Panc1 (cell line): ENCODE results near the gene MYF5. TPM values are rescaled to one million over a fixed set of nuclear protein-coding genes. Genes with fewer than 3 reads are reported as not detected.

Experiments
- ATAC-seq: fragments of 200-7000 bp; cut with Tn5 transposase; 2 replicates; pipeline ENCODE4 v1.9.1; 2020; ENCODE audit warnings: mild to moderate bottlenecking, moderate library complexity
- BruUV-seq: library from RNA; stranded (reverse); fragments of 400-500 nt; replicated peaks from 2 replicates; lab custom pipeline; 2021; lab: Mats Ljungman, UMichigan
- CTCF ChIA-PET: fragments of 300-600 bp; sonication (Branson Sonifier 250); formaldehyde crosslinking; loops from one replicate; lab custom pipeline; 2022; ENCODE audit warnings: antibody characterized with exemption; lab: Charles Lee
- POLR2A ChIA-PET: fragments of 300-600 bp; sonication (Branson Sonifier 250); formaldehyde crosslinking; loops from one replicate; lab custom pipeline; 2022; ENCODE audit warnings: antibody characterized with exemption; lab: Charles Lee
- DNase-seq: peaks from one replicate; pipeline ENCODE4 v3.0.0-alpha.2; 2010; ENCODE audit warnings: low read depth, low spot score
- H3K27ac ChIP-seq: 2 replicates; pipeline ENCODE4 v1.5.1; 2011; ENCODE audit warnings: mild to moderate bottlenecking, low read length, inconsistent platforms
- H3K27me3 ChIP-seq: fragments of 200-500 bp; sonication (Bioruptor generic); 2 replicates; pipeline ENCODE4 v1.6.0; 2014; ENCODE audit warnings: low read length, inconsistent platforms; ENCODE audit not compliant: control insufficient read depth, insufficient read depth
- H3K36me3 ChIP-seq: fragments of 200-500 bp; sonication (Bioruptor generic); 2 replicates; pipeline ENCODE4 v1.5.1; 2014; ENCODE audit warnings: inconsistent platforms, mild to moderate bottlenecking, low read length, moderate library complexity; ENCODE audit not compliant: control insufficient read depth, insufficient read depth
- H3K4me1 ChIP-seq: 2 replicates; pipeline ENCODE4 v1.5.1; 2011; ENCODE audit warnings: inconsistent platforms, mild to moderate bottlenecking, low read length, moderate library complexity; ENCODE audit not compliant: control insufficient read depth, insufficient read depth
- H3K4me3 ChIP-seq, 2 experiments: 2 replicates each; pipeline ENCODE4 v1.5.1; 2011 to 2012; ENCODE audit warnings: low read depth in 2 of 2, low read length in 2 of 2, mild to moderate bottlenecking in 2 of 2, inconsistent platforms in 1 of 2, moderate library complexity in 1 of 2
- H3K9me3 ChIP-seq: fragments of 200-500 bp; sonication (Bioruptor generic); 2 replicates; pipeline ENCODE4 v1.5.1; 2014; ENCODE audit warnings: low read depth, mild to moderate bottlenecking, inconsistent platforms, low read length, moderate library complexity; ENCODE audit not compliant: control insufficient read depth, insufficient read depth
- POLR2AphosphoS5 ChIP-seq: IDR thresholded peaks from 2 replicates; pipeline ENCODE4 v1.6.1; 2012; ENCODE audit warnings: mild to moderate bottlenecking, low read depth, low read length, moderate library complexity
- SIN3A ChIP-seq: IDR thresholded peaks from 2 replicates; pipeline ENCODE4 v1.6.1; 2012; ENCODE audit warnings: low read depth, mild to moderate bottlenecking, low read length, moderate library complexity, borderline replicate concordance; ENCODE audit not compliant: insufficient read depth
- TCF7L2 ChIP-seq: IDR thresholded peaks from 2 replicates; pipeline ENCODE4 v1.6.1; 2011; ENCODE audit warnings: mild to moderate bottlenecking, low read depth, low read length, inconsistent platforms
- in situ Hi-C: cut with HindIII; loops from 2 replicates; pipeline ENCODE4 v1.10.0; 2016; ENCODE audit warnings: low sequenced_read_pairs, low pct_unique_long_range_greater_than_20kb
- intact Hi-C: fragments of 100-400 bp; cut with micrococcal nuclease; formaldehyde crosslinking; loops from one replicate; pipeline ENCODE4 v1.10.0; 2022; ENCODE audit not compliant: unreplicated experiment
- total RNA-seq: library from RNA; stranded (reverse); gene quantifications from one replicate; pipeline ENCODE4 v1.2.1, GENCODE V29; 2021; ENCODE audit not compliant: unreplicated experiment
- TF ChIP-seq, protein P1 (sequence below): fragments of 450-650 bp; IDR thresholded peaks from 2 replicates; pipeline ENCODE4 v1.5.1; 2017; ENCODE audit warnings: mild to moderate bottlenecking
- TF ChIP-seq, protein P2 (sequence below), 2 experiments: IDR thresholded peaks; 2 replicates each; pipeline ENCODE4 v1.6.1; 2011 to 2012; ENCODE audit warnings: low read depth in 2 of 2, control low read depth in 1 of 2, low read length in 1 of 2, mild to moderate bottlenecking in 1 of 2, moderate library complexity in 1 of 2; ENCODE audit not compliant: insufficient read depth in 1 of 2

Gene MYF5
- total RNA-seq, 1 experiment from 2014 or later: not detected

DNA sequence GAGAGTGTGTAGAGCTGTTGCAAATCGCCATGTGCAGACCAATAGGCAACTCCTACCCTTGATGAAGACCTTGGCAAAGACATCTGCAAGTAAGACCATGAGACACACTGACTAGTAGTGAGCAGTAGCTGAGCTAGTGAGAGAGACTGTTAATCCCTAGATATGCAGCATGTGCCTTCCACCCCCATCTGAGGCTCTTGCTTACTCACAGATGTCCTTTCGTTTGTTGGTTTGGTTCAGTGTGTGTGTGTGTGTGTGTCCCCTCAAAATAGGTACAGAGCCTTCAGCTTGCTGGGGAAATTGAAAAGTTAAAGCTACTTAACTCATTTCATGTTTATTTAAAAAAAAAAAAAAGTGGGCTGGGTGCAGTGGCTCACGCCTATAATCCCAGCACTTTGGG is 37.6 kb downstream of the MYF5 start:
- Histone ChIP-seq H3K4me1 (no peaks in the 10 kb centered on the region), H3K4me3 (no peak overlapping the region), H3K27me3 (no peaks in the 10 kb centered on the region), H3K9me3 (no peaks in the 10 kb centered on the region), H3K27ac (no peak overlapping the region), H3K36me3 (no peaks in the 10 kb centered on the region)
- TF ChIP-seq POLR2AphosphoS5 (no peak), TCF7L2 (no peak), SIN3A (no peak)
- TF ChIP-seq, protein P1, sequence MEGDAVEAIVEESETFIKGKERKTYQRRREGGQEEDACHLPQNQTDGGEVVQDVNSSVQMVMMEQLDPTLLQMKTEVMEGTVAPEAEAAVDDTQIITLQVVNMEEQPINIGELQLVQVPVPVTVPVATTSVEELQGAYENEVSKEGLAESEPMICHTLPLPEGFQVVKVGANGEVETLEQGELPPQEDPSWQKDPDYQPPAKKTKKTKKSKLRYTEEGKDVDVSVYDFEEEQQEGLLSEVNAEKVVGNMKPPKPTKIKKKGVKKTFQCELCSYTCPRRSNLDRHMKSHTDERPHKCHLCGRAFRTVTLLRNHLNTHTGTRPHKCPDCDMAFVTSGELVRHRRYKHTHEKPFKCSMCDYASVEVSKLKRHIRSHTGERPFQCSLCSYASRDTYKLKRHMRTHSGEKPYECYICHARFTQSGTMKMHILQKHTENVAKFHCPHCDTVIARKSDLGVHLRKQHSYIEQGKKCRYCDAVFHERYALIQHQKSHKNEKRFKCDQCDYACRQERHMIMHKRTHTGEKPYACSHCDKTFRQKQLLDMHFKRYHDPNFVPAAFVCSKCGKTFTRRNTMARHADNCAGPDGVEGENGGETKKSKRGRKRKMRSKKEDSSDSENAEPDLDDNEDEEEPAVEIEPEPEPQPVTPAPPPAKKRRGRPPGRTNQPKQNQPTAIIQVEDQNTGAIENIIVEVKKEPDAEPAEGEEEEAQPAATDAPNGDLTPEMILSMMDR: no peak
- TF ChIP-seq, protein P2, sequence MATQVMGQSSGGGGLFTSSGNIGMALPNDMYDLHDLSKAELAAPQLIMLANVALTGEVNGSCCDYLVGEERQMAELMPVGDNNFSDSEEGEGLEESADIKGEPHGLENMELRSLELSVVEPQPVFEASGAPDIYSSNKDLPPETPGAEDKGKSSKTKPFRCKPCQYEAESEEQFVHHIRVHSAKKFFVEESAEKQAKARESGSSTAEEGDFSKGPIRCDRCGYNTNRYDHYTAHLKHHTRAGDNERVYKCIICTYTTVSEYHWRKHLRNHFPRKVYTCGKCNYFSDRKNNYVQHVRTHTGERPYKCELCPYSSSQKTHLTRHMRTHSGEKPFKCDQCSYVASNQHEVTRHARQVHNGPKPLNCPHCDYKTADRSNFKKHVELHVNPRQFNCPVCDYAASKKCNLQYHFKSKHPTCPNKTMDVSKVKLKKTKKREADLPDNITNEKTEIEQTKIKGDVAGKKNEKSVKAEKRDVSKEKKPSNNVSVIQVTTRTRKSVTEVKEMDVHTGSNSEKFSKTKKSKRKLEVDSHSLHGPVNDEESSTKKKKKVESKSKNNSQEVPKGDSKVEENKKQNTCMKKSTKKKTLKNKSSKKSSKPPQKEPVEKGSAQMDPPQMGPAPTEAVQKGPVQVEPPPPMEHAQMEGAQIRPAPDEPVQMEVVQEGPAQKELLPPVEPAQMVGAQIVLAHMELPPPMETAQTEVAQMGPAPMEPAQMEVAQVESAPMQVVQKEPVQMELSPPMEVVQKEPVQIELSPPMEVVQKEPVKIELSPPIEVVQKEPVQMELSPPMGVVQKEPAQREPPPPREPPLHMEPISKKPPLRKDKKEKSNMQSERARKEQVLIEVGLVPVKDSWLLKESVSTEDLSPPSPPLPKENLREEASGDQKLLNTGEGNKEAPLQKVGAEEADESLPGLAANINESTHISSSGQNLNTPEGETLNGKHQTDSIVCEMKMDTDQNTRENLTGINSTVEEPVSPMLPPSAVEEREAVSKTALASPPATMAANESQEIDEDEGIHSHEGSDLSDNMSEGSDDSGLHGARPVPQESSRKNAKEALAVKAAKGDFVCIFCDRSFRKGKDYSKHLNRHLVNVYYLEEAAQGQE (IDR thresholded peaks at IDR 0.05; ENCODE audit: insufficient read depth in 1 of 2, low read depth in 2 of 2, low read length in 1 of 2): no peak
- intact Hi-C loops: no loop called here
- no TSS peak for BruUV-seq
- POLR2A ChIA-PET: no interaction called here
- CTCF ChIA-PET: no interaction called here
- DNase-seq (no peak), ATAC-seq (no peak)
- in situ Hi-C loops: no loop called here

DNA sequence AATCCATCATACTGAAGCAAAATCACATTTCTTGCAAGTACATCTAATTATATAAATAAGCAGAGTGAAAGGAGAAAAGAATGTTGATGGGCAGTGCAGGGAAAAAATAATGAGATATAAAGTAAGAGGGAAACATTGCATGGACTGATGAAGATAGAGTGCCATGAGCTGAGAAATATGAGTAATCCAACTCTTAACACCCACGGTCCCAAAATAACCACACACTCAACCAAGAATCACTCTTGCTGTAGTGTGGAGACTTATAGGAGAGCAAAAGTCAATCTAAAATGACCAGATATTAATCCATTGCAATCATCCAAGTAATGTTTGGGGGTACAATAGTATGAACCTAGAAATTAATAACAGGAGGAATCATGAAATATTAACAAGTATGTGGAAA is 40.2 kb downstream of the MYF5 start:
- no peaks in the 10 kb centered on the region for H3K27me3 ChIP-seq
- no TSS peak for BruUV-seq
- ChIA-PET CTCF (no interaction called here), POLR2A (no interaction called here)
- no peak for DNase-seq
- H3K4me3 ChIP-seq: no peak overlapping the region
- in situ Hi-C loops (no loop called here), intact Hi-C loops (no loop called here)
- ATAC-seq: no peak
- no peaks in the 10 kb centered on the region for H3K4me1 ChIP-seq
- TF ChIP-seq SIN3A (no peak), TCF7L2 (no peak), POLR2AphosphoS5 (no peak)
- TF ChIP-seq, protein P2 (IDR thresholded peaks at IDR 0.05; ENCODE audit: insufficient read depth in 1 of 2, low read depth in 2 of 2, low read length in 1 of 2): no peak
- TF ChIP-seq, protein P1: no peak
- no peak overlapping the region for H3K27ac ChIP-seq
- no peaks in the 10 kb centered on the region for H3K9me3 ChIP-seq
- H3K36me3 ChIP-seq: no peaks in the 10 kb centered on the region
